OCI-LY3 (cell line): ENCODE data around the gene TFCP2L1.

ENCODE experiments used
- H2AFZ ChIP-seq: fragments of 200-600, 300-600 bp; shearing (Covaris generic); 2 replicates; pipeline ENCODE4 v1.6.0; 2014; ENCODE audit warnings: antibody characterized with exemption, low read depth, low read length
- H3K27ac ChIP-seq: fragments of 200-600, 300-600 bp; sonication (generic); 2 replicates; pipeline ENCODE4 v1.5.1; 2014; ENCODE audit warnings: mild to moderate bottlenecking, low read length, moderate library complexity, mixed read lengths
- H3K27me3 ChIP-seq: fragments of 200-600, 300-600 bp; sonication (generic); 2 replicates; pipeline ENCODE4 v1.6.1; 2014; ENCODE audit warnings: low read depth, low read length, mixed read lengths
- H3K36me3 ChIP-seq: fragments of 200-600, 300-600 bp; sonication (generic); replicated peaks from 2 replicates; pipeline ENCODE3; 2014; ENCODE audit warnings: low read depth, low read length, mixed read lengths
- H3K4me1 ChIP-seq: fragments of 300-600, 200-600 bp; sonication (generic); 2 replicates; pipeline ENCODE4 v1.6.1; 2014; ENCODE audit warnings: low read length, mixed read lengths
- H3K4me2 ChIP-seq: fragments of 200-600, 300-600 bp; sonication (generic); 2 replicates; pipeline ENCODE4 v1.6.1; 2014; ENCODE audit warnings: low read length, mixed read lengths
- H3K4me3 ChIP-seq: fragments of 300-600, 200-600 bp; sonication (generic); 2 replicates; pipeline ENCODE4 v1.5.1; 2014; ENCODE audit warnings: antibody characterized with exemption, mild to moderate bottlenecking, low read length, moderate library complexity
- H3K79me2 ChIP-seq: fragments of 300-600, 200-600 bp; shearing (Covaris generic); 2 replicates; pipeline ENCODE4 v1.6.1; 2014; ENCODE audit warnings: mild to moderate bottlenecking, low read length, mixed read lengths
- H3K9ac ChIP-seq: fragments of 300-600, 200-600 bp; shearing (Covaris generic); 2 replicates; pipeline ENCODE4 v1.6.0; 2014; ENCODE audit warnings: mild to moderate bottlenecking, low read length, moderate library complexity
- H3K9me3 ChIP-seq: fragments of 200-600, 300-600 bp; shearing (Covaris generic); 2 replicates; pipeline ENCODE4 v1.6.1; 2014; ENCODE audit warnings: low read length, mixed read lengths; ENCODE audit not compliant: insufficient read depth
- H4K20me1 ChIP-seq: fragments of 200-600, 300-600 bp; sonication (generic); 2 replicates; pipeline ENCODE4 v1.6.1; 2016; ENCODE audit warnings: low read length, mixed read lengths; ENCODE audit not compliant: insufficient read depth
- CTCF ChIP-seq: fragments of 200-600, 300-600 bp; sonication (generic); IDR thresholded peaks from 2 replicates; pipeline ENCODE4 v1.5.1; 2014; ENCODE audit warnings: antibody characterized with exemption, low read length, low read depth
- EZH2phosphoT487 ChIP-seq: fragments of 200-600 bp; shearing (Covaris generic); IDR thresholded peaks from 2 replicates; pipeline ENCODE4 v1.6.1; 2018; ENCODE audit warnings: antibody characterized with exemption, mixed run types, low read depth

The TFCP2L1 gene

GRCh38 chr2:121200419-121201315 lies 84.3 kb downstream of the TFCP2L1 start:
- H3K9ac ChIP-seq: no peak overlapping the region
- H3K27me3 ChIP-seq: no peaks in the 10 kb centered on the region
- TF ChIP-seq CTCF: no peak
- H2AFZ ChIP-seq: no peak overlapping the region
- no peak overlapping the region for H3K27ac ChIP-seq
- H3K79me2 ChIP-seq: no peaks in the 10 kb centered on the region
- H3K36me3 ChIP-seq: no peaks in the 10 kb centered on the region
- H3K4me1 ChIP-seq: peaks cover 3% of the 10 kb centered on the region; the same call in 1 of the 2 replicates
- no peak overlapping the region for H3K4me3 ChIP-seq
- H4K20me1 ChIP-seq: no peaks in the 10 kb centered on the region
- H3K4me2 ChIP-seq: no peak overlapping the region
- no peaks in the 10 kb centered on the region for H3K9me3 ChIP-seq

- no peaks in the 10 kb centered on the region for H3K27me3 ChIP-seq
- H3K79me2 ChIP-seq: no peaks in the 10 kb centered on the region
- H2AFZ ChIP-seq: no peak overlapping the region
- H3K27ac ChIP-seq: no peak overlapping the region
- H3K36me3 ChIP-seq: no peaks in the 10 kb centered on the region
- H4K20me1 ChIP-seq: no peaks in the 10 kb centered on the region
- no peak for TF ChIP-seq EZH2phosphoT487
- no peak for TF ChIP-seq CTCF
- no peak overlapping the region for H3K9ac ChIP-seq
- H3K4me2 ChIP-seq: no peak overlapping the region
- no peaks in the 10 kb centered on the region for H3K9me3 ChIP-seq
- H3K4me1 ChIP-seq: peaks cover 3% of the 10 kb centered on the region; the same call in 1 of the 2 replicates
- no peak overlapping the region for H3K4me3 ChIP-seq
These were observed 85.0 kb downstream of the TFCP2L1 start for GRCh38 chr2:121200011-121200347.

- Histone ChIP-seq H3K4me3 (no peak overlapping the region), H4K20me1 (no peaks in the 10 kb centered on the region), H3K27me3 (no peaks in the 10 kb centered on the region), H3K79me2 (no peaks in the 10 kb centered on the region), H3K27ac (no peak overlapping the region), H3K4me2 (no peak overlapping the region), H3K9ac (no peak overlapping the region), H2AFZ (no peak overlapping the region), H3K4me1 (peaks cover 3% of the 10 kb centered on the region; the same call in 1 of the 2 replicates), H3K36me3 (no peaks in the 10 kb centered on the region), H3K9me3 (no peaks in the 10 kb centered on the region)
- TF ChIP-seq EZH2phosphoT487 (no peak), CTCF (no peak)
These were observed 85.6 kb downstream of the TFCP2L1 start for GRCh38 chr2:121199281-121200010.

GRCh38 chr2:121197369-121198091 lies 87.5 kb downstream of the TFCP2L1 start:
- no peak overlapping the region for H3K4me2 ChIP-seq
- no peak overlapping the region for H3K4me3 ChIP-seq
- no peak overlapping the region for H2AFZ ChIP-seq

More at GRCh38 chr2:121197369-121198091, 87.5 kb downstream of the TFCP2L1 start:
- Histone ChIP-seq H3K9ac (no peak overlapping the region), H3K36me3 (no peaks in the 10 kb centered on the region), H3K27ac (no peak overlapping the region), H3K9me3 (no peaks in the 10 kb centered on the region), H4K20me1 (no peaks in the 10 kb centered on the region), H3K79me2 (no peaks in the 10 kb centered on the region), H3K4me1 (no peaks in the 10 kb centered on the region), H3K27me3 (no peaks in the 10 kb centered on the region)
- TF ChIP-seq EZH2phosphoT487 (no peak), CTCF (no peak)
